HCT116 (cell line): ENCODE results near the gene FNBP1. TPM values are rescaled to one million over a fixed set of nuclear protein-coding genes. Genes with fewer than 3 reads are reported as not detected.
A peak's percentile ranks its signal among the peaks of the same experiment; 100 is the strongest.
"Not testable (repeated sequence)": the region's sequence is repeated elsewhere in the genome, so short reads cannot be mapped to it uniquely, and the experiment has no call there.

Source experiments
- ATAC-seq: fragments of 200-7000 bp; cut with Tn5 transposase; 2 replicates; pipeline ENCODE4 v1.9.1; 2020; ENCODE audit warnings: mild to moderate bottlenecking, moderate library complexity
- BruUV-seq: library from RNA; stranded (reverse); fragments of 400-500 nt; replicated peaks from 2 replicates; lab custom pipeline; 2021; lab: Mats Ljungman, UMichigan
- CTCF ChIA-PET: fragments of 300-600 bp; sonication (Branson Sonifier 250); formaldehyde crosslinking; loops from one replicate; lab custom pipeline; 2021; ENCODE audit warnings: antibody characterized with exemption; lab: Charles Lee
- POLR2A ChIA-PET: fragments of 300-600, 350-600 bp; sonication (Branson Sonifier 250); formaldehyde crosslinking; loops from one replicate; lab custom pipeline; 2021; ENCODE audit warnings: antibody characterized with exemption; lab: Charles Lee
- RAD21 ChIA-PET, 2 experiments: fragments of 300-600 bp; sonication (Branson Sonifier 250); formaldehyde crosslinking; loops; one replicate each; lab custom pipeline; 2023; ENCODE audit warnings: low total read pairs in 2 of 2; ENCODE audit not compliant: uncharacterized antibody in 2 of 2, unreplicated experiment in 2 of 2, low non-redundant PET in 1 of 2; lab: Charles Lee
- DNase-seq: peaks from one replicate; pipeline ENCODE4 v3.0.0-alpha.2; 2010; ENCODE audit warnings: low read depth, low spot score
- H2AFZ ChIP-seq: fragments of 200-600 bp; shearing (Covaris generic), sonication (generic); 2 replicates; pipeline ENCODE4 v1.6.1; 2017; ENCODE audit warnings: low read depth, mixed run types, mixed read lengths, antibody characterized with exemption, low read length; ENCODE audit not compliant: poor library complexity, severe bottlenecking
- H3K27ac ChIP-seq: 2 replicates; pipeline ENCODE4 v1.5.1; 2012; ENCODE audit warnings: low read depth, low read length
- H3K27me3 ChIP-seq: fragments of 200-600 bp; sonication (generic); 2 replicates; pipeline ENCODE4 v1.6.1; 2016; ENCODE audit warnings: mixed run types, low read length, mixed read lengths; ENCODE audit not compliant: insufficient read depth
- H3K36me3 ChIP-seq, 2 experiments: fragments of 200-500 bp in 1 of 2; fragments of 200-600 bp in 1 of 2; sonication (Bioruptor generic) in 1 of 2; sonication (generic) in 1 of 2; 2 replicates each; pipeline versions ENCODE4 v1.5.1 to v1.6.1; 2014 to 2016; ENCODE audit warnings: low read length in 2 of 2, inconsistent platforms in 1 of 2, mixed read lengths in 1 of 2, mixed run types in 1 of 2; ENCODE audit not compliant: insufficient read depth in 2 of 2, control insufficient read depth in 1 of 2
- H3K4me1 ChIP-seq, 2 experiments: fragments of 200-600 bp in 1 of 2; sonication (generic) in 1 of 2; 2 replicates each; pipeline versions ENCODE4 v1.5.1 to v1.6.1; 2012 to 2017; ENCODE audit warnings: low read length in 2 of 2, inconsistent platforms in 1 of 2, mild to moderate bottlenecking in 1 of 2, mixed read lengths in 1 of 2, mixed run types in 1 of 2, moderate library complexity in 1 of 2; ENCODE audit not compliant: insufficient read depth in 2 of 2, control insufficient read depth in 1 of 2
- H3K4me2 ChIP-seq: fragments of 200-600 bp; sonication (generic); 2 replicates; pipeline ENCODE4 v1.6.1; 2017; ENCODE audit warnings: mixed run types, low read length, mixed read lengths
- H3K4me3 ChIP-seq, 2 experiments: fragments of 200-600 bp in 1 of 2; sonication (generic) in 1 of 2; replicated peaks in 1 of 2; 2 replicates each; pipeline ENCODE4 v1.5.1; 2011 to 2016; ENCODE audit warnings: low read length in 2 of 2, control low read depth in 1 of 2, low read depth in 1 of 2, mild to moderate bottlenecking in 1 of 2, mixed read lengths in 1 of 2, mixed run types in 1 of 2
- H3K79me2 ChIP-seq: fragments of 200-600 bp; sonication (generic); 2 replicates; pipeline ENCODE4 v1.6.1; 2017; ENCODE audit warnings: mild to moderate bottlenecking, mixed run types, low read length, moderate library complexity, mixed read lengths; ENCODE audit not compliant: insufficient read depth
- H3K9ac ChIP-seq: fragments of 200-600 bp; sonication (generic); 2 replicates; pipeline ENCODE4 v1.6.1; 2016; ENCODE audit warnings: low read length, mixed read lengths
- H3K9me2 ChIP-seq: fragments of 200-600 bp; sonication (generic), shearing (Covaris generic); 2 replicates; pipeline ENCODE4 v1.6.1; 2017; ENCODE audit warnings: mixed run types, mild to moderate bottlenecking, moderate library complexity; ENCODE audit not compliant: insufficient read depth
- H3K9me3 ChIP-seq, 2 experiments: fragments of 200-500 bp in 1 of 2; fragments of 200-600 bp in 1 of 2; sonication (Bioruptor generic) in 1 of 2; sonication (generic) in 1 of 2; 2 replicates each; pipeline ENCODE4 v1.6.1; 2014 to 2017; ENCODE audit warnings: low read length in 2 of 2, mixed read lengths in 2 of 2, inconsistent platforms in 1 of 2, low read depth in 1 of 2, mild to moderate bottlenecking in 1 of 2, mixed run types in 1 of 2, moderate library complexity in 1 of 2; ENCODE audit not compliant: control insufficient read depth in 1 of 2, insufficient read depth in 1 of 2
- H4K20me1 ChIP-seq: fragments of 200-600 bp; sonication (generic), shearing (Covaris generic); 2 replicates; pipeline ENCODE4 v1.6.1; 2017; ENCODE audit warnings: mixed run types, mild to moderate bottlenecking, moderate library complexity; ENCODE audit not compliant: insufficient read depth
- ATF3 ChIP-seq: IDR thresholded peaks from 2 replicates; pipeline ENCODE4 v1.6.1; 2012
- CEBPB ChIP-seq: IDR thresholded peaks from 2 replicates; pipeline ENCODE4 v1.6.1; 2012; ENCODE audit warnings: low read depth
- CTCF ChIP-seq, 3 experiments: fragments of 200-600 bp in 1 of 3; sonication (generic) in 1 of 3; IDR thresholded peaks in 2 of 3; conservative IDR thresholded peaks in 1 of 3; 2 replicates each; pipeline ENCODE4 v1.5.1; 2012 to 2017; ENCODE audit warnings: low read depth in 2 of 3, low read length in 2 of 3, antibody characterized with exemption in 1 of 3, borderline replicate concordance in 1 of 3, control low read depth in 1 of 3, mild to moderate bottlenecking in 1 of 3, mixed read lengths in 1 of 3, mixed run types in 1 of 3, moderate library complexity in 1 of 3; ENCODE audit not compliant: insufficient read depth in 1 of 3
- EGR1 ChIP-seq: IDR thresholded peaks from 2 replicates; pipeline ENCODE4 v1.6.1; 2012; ENCODE audit warnings: low read depth
- EZH2 ChIP-seq: fragments of 200-600 bp; sonication (generic); IDR thresholded peaks from 2 replicates; pipeline ENCODE4 v1.6.1; 2017; ENCODE audit warnings: antibody characterized with exemption, mixed run types
- EZH2phosphoT487 ChIP-seq: fragments of 200-600 bp; IDR thresholded peaks from 2 replicates; pipeline ENCODE4 v1.6.1; 2018; ENCODE audit warnings: antibody characterized with exemption, borderline replicate concordance
- JUND ChIP-seq: IDR thresholded peaks from 2 replicates; pipeline ENCODE4 v1.6.1; 2012
- POLR2A ChIP-seq: IDR thresholded peaks from 2 replicates; pipeline ENCODE4 v1.7.0; 2011; ENCODE audit warnings: borderline replicate concordance; ENCODE audit not compliant: insufficient read depth, insufficient read length; ENCODE audit errors: extremely low read depth
- POLR2AphosphoS5 ChIP-seq: IDR thresholded peaks from 2 replicates; pipeline ENCODE4 v1.6.1; 2011; ENCODE audit warnings: mild to moderate bottlenecking, low read depth, low read length, moderate library complexity
- REST ChIP-seq: IDR thresholded peaks from 2 replicates; pipeline ENCODE4 v1.6.1; 2012; ENCODE audit warnings: low read depth
- SP1 ChIP-seq: IDR thresholded peaks from 2 replicates; pipeline ENCODE4 v1.6.1; 2012; ENCODE audit warnings: low read depth
- SRF ChIP-seq: IDR thresholded peaks from 2 replicates; pipeline ENCODE4 v1.6.1; 2012; ENCODE audit warnings: low read depth
- ZFX ChIP-seq: fragments of 450-650 bp; IDR thresholded peaks from 2 replicates; pipeline ENCODE4 v1.6.1; 2017
- ZNF274 ChIP-seq: fragments of 200-500 bp; sonication (Bioruptor generic); IDR thresholded peaks from 2 replicates; pipeline ENCODE4 v1.6.1; 2014; ENCODE audit warnings: mild to moderate bottlenecking, low read depth, low read length, inconsistent platforms
- intact Hi-C: fragments of 100-400 bp; cut with micrococcal nuclease; formaldehyde crosslinking; loops from 2 replicates; pipeline ENCODE4 v1.10.0; 2022
- total RNA-seq: library from RNA; stranded (reverse); gene quantifications from one replicate; pipeline ENCODE4 v1.2.1, GENCODE V29; 2021; ENCODE audit not compliant: unreplicated experiment

Gene FNBP1
- total RNA-seq, 1 experiment from 2014 or later = 25.0 TPM

GRCh38 chr9:129991139-129991538, 51.9 kb downstream of the FNBP1 start:
- ATAC-seq, H3K79me2 ChIP-seq, H3K27ac ChIP-seq, H3K36me3 ChIP-seq, intact Hi-C loops, H3K9ac ChIP-seq, H3K4me3 ChIP-seq, H3K9me3 ChIP-seq, CTCF ChIA-PET, H3K9me2 ChIP-seq, H2AFZ ChIP-seq, DNase-seq, BruUV-seq, H4K20me1 ChIP-seq, POLR2A ChIA-PET, RAD21 ChIA-PET, H3K27me3 ChIP-seq: not testable (repeated sequence)
- H3K4me2 ChIP-seq = 0 out of 2 replicates have a peak overlapping the region, but pooled peaks have one; percentile 55
- H3K4me1 ChIP-seq = peaks cover 29 to 47% of the 10 kb centered on the region in 2 experiments

GRCh38 chr9:129990269-129991010, 52.5 kb downstream of the FNBP1 start:
- no peak for ATAC-seq
- no peak for TF ChIP-seq ATF3
- TF ChIP-seq ZNF274 = no peak
- no peak for TF ChIP-seq POLR2A
- no peak for TF ChIP-seq REST
- no peak for TF ChIP-seq EZH2phosphoT487
- TF ChIP-seq SRF = no peak
- TF ChIP-seq EGR1 = no peak
- no peak for TF ChIP-seq EZH2
- TF ChIP-seq JUND = no peak
- no peak for TF ChIP-seq ZFX
- TF ChIP-seq CTCF (IDR thresholded peaks at IDR 0.05 in 2 of 3, conservative IDR thresholded peaks at IDR 0.05 in 1 of 3; ENCODE audit: borderline replicate concordance in 1 of 3, insufficient read depth in 1 of 3, low read depth in 2 of 3, low read length in 2 of 3) = no peak
- TF ChIP-seq SP1 = no peak
- TF ChIP-seq POLR2AphosphoS5 = no peak
- TF ChIP-seq CEBPB = no peak

More at GRCh38 chr9:129990269-129991010, 52.5 kb downstream of the FNBP1 start:
- intact Hi-C loops = no loop called here
- CTCF ChIA-PET = no interaction called here
- no TSS peak for BruUV-seq
- Histone ChIP-seq H3K9me2 (no peaks in the 10 kb centered on the region), H2AFZ (no peak overlapping the region), H3K36me3 (no peaks in the 10 kb centered on the region), H3K4me3 (no peak overlapping the region), H3K9me3 (no peaks in the 10 kb centered on the region), H3K4me2 (peak overlapping the region; percentile 71), H3K27ac (no peak overlapping the region), H3K27me3 (no peaks in the 10 kb centered on the region), H3K4me1 (peaks cover 26 to 40% of the 10 kb centered on the region in 2 experiments), H3K9ac (no peak overlapping the region), H3K79me2 (no peaks in the 10 kb centered on the region), H4K20me1 (no peaks in the 10 kb centered on the region)
- no peak for DNase-seq
- RAD21 ChIA-PET = no interaction called here
- POLR2A ChIA-PET = no interaction called here
